Heart right ventricle (tissue), 16 donors: Measurements from ENCODE around the gene HNRNPUL2. TPM values are rescaled to one million over a fixed set of nuclear protein-coding genes. Genes with fewer than 3 reads are reported as not detected.
"Not testable (repeated sequence)": the region's sequence is repeated elsewhere in the genome, so short reads cannot be mapped to it uniquely, and the experiment has no call there.

Experiments used
- ATAC-seq, 8 donors: fragments of 200-7000 bp; cut with Tn5 transposase; one replicate each; pipeline ENCODE4 v1.9.1; 2020; ENCODE audit warnings: mild to moderate bottlenecking in 8 of 8, moderate library complexity in 8 of 8, moderate number of reproducible peaks in 1 of 8
- DNase-seq, 2 donors: peaks; one replicate each; pipeline ENCODE4 v3.0.0-alpha.2; 2020
- H3K27ac ChIP-seq, 10 donors: fragments of 200-600 bp; sonication (generic) in 2 of 10; one replicate each; pipeline versions ENCODE4 v1.5.0 to v1.8.0; 2020 to 2022; ENCODE audit warnings: mild to moderate bottlenecking in 3 of 10
- H3K27me3 ChIP-seq, 7 donors: fragments of 200-600 bp; one replicate each; pipeline ENCODE4 v1.8.0; 2021 to 2022; ENCODE audit warnings: mild to moderate bottlenecking in 2 of 7
- H3K36me3 ChIP-seq, 9 donors: fragments of 200-600 bp; sonication (generic) in 1 of 9; one replicate each; pipeline versions ENCODE4 v1.5.0 to v1.8.0; 2020 to 2022; ENCODE audit warnings: mild to moderate bottlenecking in 2 of 9
- H3K4me1 ChIP-seq, 9 donors: fragments of 200-600 bp; sonication (generic) in 1 of 9; one replicate each; pipeline versions ENCODE4 v1.5.0 to v1.8.0; 2020 to 2022; ENCODE audit warnings: mild to moderate bottlenecking in 4 of 9
- H3K4me3 ChIP-seq, 10 donors: fragments of 200-600 bp; sonication (generic) in 2 of 10; one replicate each; pipeline versions ENCODE4 v1.5.0 to v1.8.0; 2020 to 2022; ENCODE audit warnings: mild to moderate bottlenecking in 7 of 10, moderate library complexity in 2 of 10
- H3K9me3 ChIP-seq, 11 donors: fragments of 200-600 bp in 10 of 11; sonication (generic) in 2 of 11; one replicate each; pipeline versions ENCODE4 v1.5.0 to v1.8.0; 2013 to 2022; ENCODE audit warnings: mild to moderate bottlenecking in 2 of 11, control low read depth in 1 of 11, moderate library complexity in 1 of 11
- WGBS, 2 donors: extraction: QIAGEN DNeasy Blood & Tissue Kit; methylation state at CpG; one replicate each; pipeline ENCODE4 v1.1.7; 2013; ENCODE audit warnings: inconsistent platforms in 1 of 2; 5-methylcytosine and 5-hydroxymethylcytosine counted together
- intact Hi-C, 10 donors: fragments of 100-400 bp; cut with DNase I; formaldehyde crosslinking; loops; one replicate each; pipeline versions ENCODE4 v1.11.1 to v1.14.2; 2022
- polyA plus RNA-seq, 2 donors: library from polyadenylated mRNA; stranded (reverse); fragments of 200-250 nt; gene quantifications; one replicate each; pipeline ENCODE4 v1.2.3, GENCODE V29; 2013
- total RNA-seq, 10 donors: library from RNA; stranded (reverse); fragmentation: NEBNext Ultra II Directional in 3 of 10; extraction: Animal tissue kit (Norgen Biotek cat#: 25700) in 3 of 10; gene quantifications; one replicate each; pipeline versions ENCODE4 v1.2.1 to v1.2.4, GENCODE V29; 2021 to 2023
- TF ChIP-seq, protein P1 (sequence below), 9 donors: fragments of 200-600 bp; sonication (generic) in 2 of 9; IDR thresholded peaks; one replicate each; pipeline versions ENCODE4 v1.5.0 to v1.8.0; 2021 to 2022; ENCODE audit warnings: antibody characterized with exemption in 9 of 9, mild to moderate bottlenecking in 5 of 9, moderate library complexity in 1 of 9
- donor health status: Arrhythmogenic right ventricular cardiomyopathy.
- donor health status: ischemic (EF 13 %, LVEDD 7.1; RV severe dilation, severe dysfunction).
- donor health status: healthy with polysubstance abuse.
- donor health status: DM: no; HTN: yes; CAD: no.
- donor health status: DM: no; HTN: no; CAD: no.
- donor health status: ischemic (EF 25% LVEDD 6.9; RV normal size, moderate dysfunction).
- donor health status: ischemic (EF 25% LVEDD 5.7; RV mildly dilated, moderate dysfunction).
- donor health status: healthy.
- donor health status: DM: yes; HTN: yes; CAD: no.
- donor health status: Ischemic cardiomyopathy.
- donor health status: ischemic (EF 35%, LVEDD 5.7; RV mildly dilated, moderate dysfunction).
- donor health status: nonischemic (EF 11% LVEDD 7.7; RV severe dilation, severe dysfunction).
- donor health status: DM: yes; HTN: yes; CAD: no.
- donor health status: PGD.
- donor health status: ischemic (EF 29% LVEDD 5.4; RV normal size, mild dysfunction).
- donor health status: nonischemic (EF 23%, LVEDD 6.1; RV moderate dilation, normal function).

Gene HNRNPUL2
- total and polyA plus RNA-seq, 12 donors = 21.4 to 40.9 (median 33.4) TPM

DNA sequence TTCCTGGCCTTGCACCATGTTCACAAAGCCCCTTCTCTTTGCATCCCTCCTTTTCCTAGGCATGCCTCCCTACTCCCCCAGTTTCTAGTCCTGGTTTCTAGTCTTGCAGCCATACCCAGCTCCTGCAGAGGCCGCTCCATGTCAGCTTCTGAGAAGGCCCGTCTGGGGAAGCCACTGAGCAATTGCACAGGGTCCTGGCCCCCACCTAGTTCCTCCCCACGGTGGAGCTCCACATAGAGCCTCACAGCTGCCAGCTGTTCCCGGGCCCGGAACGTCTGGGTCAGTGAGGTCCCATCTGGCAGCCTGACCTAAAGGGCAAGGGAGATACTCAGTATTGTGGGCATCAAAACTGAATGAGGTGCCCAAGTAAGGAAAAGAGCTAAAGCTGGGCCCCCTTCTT lies 50.6 kb downstream of the HNRNPUL2 start:
- ATAC-seq (no peak), DNase-seq (no peak)
- TF ChIP-seq, protein P1, sequence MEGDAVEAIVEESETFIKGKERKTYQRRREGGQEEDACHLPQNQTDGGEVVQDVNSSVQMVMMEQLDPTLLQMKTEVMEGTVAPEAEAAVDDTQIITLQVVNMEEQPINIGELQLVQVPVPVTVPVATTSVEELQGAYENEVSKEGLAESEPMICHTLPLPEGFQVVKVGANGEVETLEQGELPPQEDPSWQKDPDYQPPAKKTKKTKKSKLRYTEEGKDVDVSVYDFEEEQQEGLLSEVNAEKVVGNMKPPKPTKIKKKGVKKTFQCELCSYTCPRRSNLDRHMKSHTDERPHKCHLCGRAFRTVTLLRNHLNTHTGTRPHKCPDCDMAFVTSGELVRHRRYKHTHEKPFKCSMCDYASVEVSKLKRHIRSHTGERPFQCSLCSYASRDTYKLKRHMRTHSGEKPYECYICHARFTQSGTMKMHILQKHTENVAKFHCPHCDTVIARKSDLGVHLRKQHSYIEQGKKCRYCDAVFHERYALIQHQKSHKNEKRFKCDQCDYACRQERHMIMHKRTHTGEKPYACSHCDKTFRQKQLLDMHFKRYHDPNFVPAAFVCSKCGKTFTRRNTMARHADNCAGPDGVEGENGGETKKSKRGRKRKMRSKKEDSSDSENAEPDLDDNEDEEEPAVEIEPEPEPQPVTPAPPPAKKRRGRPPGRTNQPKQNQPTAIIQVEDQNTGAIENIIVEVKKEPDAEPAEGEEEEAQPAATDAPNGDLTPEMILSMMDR (IDR thresholded peaks at IDR 0.05) = no peak
- H3K27ac ChIP-seq = no peak overlapping the region
- no peaks in the 10 kb centered on the region for H3K27me3 ChIP-seq
- no peaks in the 10 kb centered on the region for H3K9me3 ChIP-seq
- peaks cover 0 to 55% (median 17%) of the 10 kb centered on the region in 9 donors for H3K36me3 ChIP-seq
- peaks cover 8 to 63% (median 46%) of the 10 kb centered on the region in 9 donors for H3K4me1 ChIP-seq
- 46 to 50% methylated on average over 6 of the region's 6 CpGs for WGBS, 2 donors
- intact Hi-C loops = no loop called here
- no peak overlapping the region for H3K4me3 ChIP-seq

DNA sequence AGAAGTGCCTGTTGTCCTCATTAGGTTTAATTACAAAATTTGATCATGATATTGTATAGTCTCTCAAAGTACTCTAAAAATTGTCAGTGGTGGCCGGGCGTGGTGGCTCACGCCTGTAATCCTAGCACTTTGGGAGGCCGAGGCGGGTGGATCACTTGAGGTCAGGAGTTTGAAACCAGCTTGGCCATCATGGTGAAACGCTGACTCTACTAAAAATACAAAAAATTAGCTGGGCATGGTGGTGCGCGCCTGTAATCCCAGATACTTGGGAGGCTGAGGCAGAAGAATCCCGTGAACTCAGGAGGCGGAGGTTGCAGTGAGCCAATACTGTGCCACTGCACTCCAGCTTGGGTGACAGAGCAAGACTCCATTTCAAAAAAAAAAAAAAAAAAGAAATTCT lies 51.8 kb downstream of the HNRNPUL2 start:
- H3K27ac ChIP-seq, DNase-seq, H3K27me3 ChIP-seq, H3K4me3 ChIP-seq, ATAC-seq, intact Hi-C loops, H3K9me3 ChIP-seq: not testable (repeated sequence)
- H3K36me3 ChIP-seq = peaks cover 0 to 55% (median 17%) of the 10 kb centered on the region in 9 donors
- WGBS, 2 donors = 95 to 97% methylated on average over 10 of the region's 10 CpGs
- peaks cover 5 to 64% (median 46%) of the 10 kb centered on the region in 9 donors for H3K4me1 ChIP-seq

DNA sequence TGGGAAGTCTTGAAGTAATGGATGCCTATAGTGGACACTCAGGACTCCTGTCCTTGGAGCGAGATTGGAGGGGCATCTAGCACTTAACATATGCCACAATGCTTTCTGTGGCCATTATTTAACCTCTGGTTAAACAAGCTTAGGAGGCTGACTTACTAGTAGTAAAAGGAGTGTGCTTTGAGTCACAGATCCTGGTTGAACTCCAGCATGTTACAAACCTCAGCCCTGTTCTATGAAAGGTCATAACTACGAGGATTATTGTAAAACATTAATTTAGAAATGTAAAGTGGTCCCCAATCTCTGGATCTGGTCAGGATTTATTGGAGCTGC lies 54.1 kb downstream of the HNRNPUL2 start:
- intact Hi-C loops = loop anchor here in 2 of 10 donors (5.0 kb wide), 1 partner anchor 34 kb away; the partner anchor contains the start of genes BSCL2 (in 2 of the 2) and GNG3 (in 2 of the 2)
- H3K36me3 ChIP-seq = peaks cover 0 to 56% (median 17%) of the 10 kb centered on the region in 9 donors

DNA sequence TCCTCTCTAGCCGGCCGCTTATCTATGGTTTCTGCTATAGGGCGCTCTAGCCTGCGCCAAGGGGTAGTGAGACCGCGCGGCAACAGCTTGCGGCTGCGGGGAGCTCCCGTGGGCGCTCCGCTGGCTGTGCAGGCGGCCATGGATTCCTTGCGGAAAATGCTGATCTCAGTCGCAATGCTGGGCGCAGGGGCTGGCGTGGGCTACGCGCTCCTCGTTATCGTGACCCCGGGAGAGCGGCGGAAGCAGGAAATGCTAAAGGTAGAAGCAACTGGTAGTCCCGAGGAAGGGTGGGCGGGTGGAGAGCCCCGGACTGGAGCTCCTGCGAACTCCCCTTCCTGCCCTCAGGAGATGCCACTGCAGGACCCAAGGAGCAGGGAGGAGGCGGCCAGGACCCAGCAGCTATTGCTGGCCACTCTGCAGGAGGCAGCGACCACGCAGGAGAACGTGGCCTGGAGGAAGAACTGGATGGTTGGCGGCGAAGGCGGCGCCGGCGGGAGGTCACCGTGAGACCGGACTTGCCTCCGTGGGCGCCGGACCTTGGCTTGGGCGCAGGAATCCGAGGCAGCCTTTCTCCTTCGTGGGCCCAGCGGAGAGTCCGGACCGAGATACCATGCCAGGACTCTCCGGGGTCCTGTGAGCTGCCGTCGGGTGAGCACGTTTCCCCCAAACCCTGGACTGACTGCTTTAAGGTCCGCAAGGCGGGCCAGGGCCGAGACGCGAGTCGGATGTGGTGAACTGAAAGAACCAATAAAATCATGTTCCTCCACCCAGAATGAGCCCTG lies 55.5 kb downstream of the HNRNPUL2 start, which contains the start of the genes LBHD1 and UQCC3:
TSS of gene LBHD1 (minus strand) at position 660 of the 782 bp plus-strand sequence. CDS start 2,236 bp downstream, outside the sequence.
TSS of gene UQCC3 (plus strand) at position 66 of the 782 bp plus-strand sequence. CDS start at position 139, 73 bp downstream.
- WGBS, 2 donors = 1% methylated on average over 58 to 59 of the region's 59 CpGs
- intact Hi-C loops = loop anchor here in 2 of 10 donors (5.0 kb wide), 1 partner anchor 36 kb away; the partner anchor contains the start of genes BSCL2 (in 2 of the 2) and GNG3 (in 2 of the 2)
- Histone ChIP-seq H3K27ac (peak within 1 kb of the TSS; percentile 83 to 95 (median 90)), H3K36me3 (peaks cover 0 to 56% (median 8%) of the 10 kb centered on the region in 9 donors), H3K4me1 (peaks cover 11 to 67% (median 44%) of the 10 kb centered on the region in 9 donors), H3K9me3 (no peaks in the 10 kb centered on the region), H3K4me3 (peak within 1 kb of the TSS; percentile 61 to 94 (median 83)), H3K27me3 (no peaks in the 10 kb centered on the region)
- ATAC-seq (peak; percentile 82 to 92 (median 88)), DNase-seq (peak; percentile 67 to 84)
- TF ChIP-seq, protein P1 (IDR thresholded peaks at IDR 0.05) = peak in 1 of 9 donors; percentile 7

More for the DNA sequence above, 54.1 kb downstream of the HNRNPUL2 start:
- TF ChIP-seq, protein P1 (IDR thresholded peaks at IDR 0.05) = no peak
- peaks cover 5 to 67% (median 44%) of the 10 kb centered on the region in 9 donors for H3K4me1 ChIP-seq
- peak overlapping the region in 3 of 10 donors; percentile 84 to 94 (median 94) for H3K4me3 ChIP-seq
- DNase-seq (no peak), ATAC-seq (no peak)
- peak overlapping the region in 3 of 10 donors; percentile 90 to 94 (median 93) for H3K27ac ChIP-seq
- no peaks in the 10 kb centered on the region for H3K9me3 ChIP-seq
- no peaks in the 10 kb centered on the region for H3K27me3 ChIP-seq
- 90 to 92% methylated on average over 2 of the region's 2 CpGs for WGBS, 2 donors
